Dermis microvascular lymphatic vessel endothelial cell (primary cell): ENCODE data around the gene CGN. TPM values are rescaled to one million over a fixed set of nuclear protein-coding genes. Genes with fewer than 3 reads are reported as not detected.
A peak's percentile ranks its signal among the peaks of the same experiment; 100 is the strongest.

Experiments used
- DNase-seq, 2 donors: peaks; one replicate each; pipeline versions ENCODE4 v3.0.0 to v3.0.0-alpha.2; 2010; ENCODE audit warnings: low read depth in 2 of 2
- total RNA-seq: library from RNA; depleted of rRNA; stranded (reverse); fragments of >200 nt; gene quantifications from 2 replicates; pipeline ENCODE4 v1.2.1, GENCODE V29; 2014

CGN gene
- total RNA-seq, 1 donor from 2014 or later = 0.13 TPM

GRCh38 chr1:151547900-151548230 lies 36.7 kb downstream of the CGN start:
- no peak for DNase-seq

GRCh38 chr1:151549199-151549598 lies 38.0 kb downstream of the CGN start:
- DNase-seq = no peak

- DNase-seq = no peak
These were observed 42.5 kb downstream of the CGN start for GRCh38 chr1:151553659-151554058.

GRCh38 chr1:151556052-151556451 lies 44.9 kb downstream of the CGN start:
- DNase-seq = no peak

GRCh38 chr1:151562661-151563060 lies 51.5 kb downstream of the CGN start:
- DNase-seq = no peak

- no peak for DNase-seq
These were observed 52.2 kb downstream of the CGN start for GRCh38 chr1:151563376-151563775.

- DNase-seq = no peak
These were observed 54.5 kb downstream of the CGN start for GRCh38 chr1:151565502-151566189.

GRCh38 chr1:151568626-151569088 lies 57.5 kb downstream of the CGN start:
- DNase-seq = no peak

- DNase-seq = no peak
These were observed 59.6 kb downstream of the CGN start for GRCh38 chr1:151570819-151571218.

- peak in 1 of 2 donors; percentile 31 for DNase-seq
These were observed 63.7 kb downstream of the CGN start for GRCh38 chr1:151574575-151575529.

- DNase-seq = no peak
These were observed 66.0 kb downstream of the CGN start for GRCh38 chr1:151577173-151577572.

GRCh38 chr1:151578941-151579340 lies 67.8 kb downstream of the CGN start:
- DNase-seq = no peak

- no peak for DNase-seq
These were observed 68.4 kb downstream of the CGN start for GRCh38 chr1:151579436-151580225.

- no peak for DNase-seq
These were observed 70.3 kb downstream of the CGN start for GRCh38 chr1:151581451-151581850.

- no peak for DNase-seq
These were observed 70.7 kb downstream of the CGN start for GRCh38 chr1:151581921-151582320.

- DNase-seq = no peak
These were observed 72.6 kb downstream of the CGN start for GRCh38 chr1:151583796-151584195.

- DNase-seq = no peak
These were observed 73.1 kb downstream of the CGN start for GRCh38 chr1:151584278-151584677.

- DNase-seq = no peak
These were observed 73.6 kb downstream of the CGN start for GRCh38 chr1:151584780-151585179.

GRCh38 chr1:151585622-151586021 lies 74.4 kb downstream of the CGN start:
- peak in 1 of 2 donors; percentile 19 for DNase-seq
